ENCODE data around the gene ACCS.

DNA sequence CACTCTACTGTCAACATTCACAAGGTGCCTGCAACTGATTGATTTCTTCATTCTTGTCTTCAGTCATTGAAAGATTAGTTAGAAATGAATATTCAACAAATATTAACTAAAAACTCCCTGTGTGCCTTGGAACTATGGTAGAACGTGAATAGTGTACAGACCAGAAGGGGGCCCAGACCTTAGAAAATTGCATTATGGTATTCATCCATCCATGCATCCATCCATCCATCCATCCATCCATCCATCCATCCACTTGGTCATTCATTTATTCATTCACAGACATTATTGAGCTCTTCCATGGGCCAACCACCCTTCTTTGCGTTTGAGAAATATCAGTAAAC lies 28.4 kb upstream of the ACCS start:
- TF ChIP-seq, protein P1, sequence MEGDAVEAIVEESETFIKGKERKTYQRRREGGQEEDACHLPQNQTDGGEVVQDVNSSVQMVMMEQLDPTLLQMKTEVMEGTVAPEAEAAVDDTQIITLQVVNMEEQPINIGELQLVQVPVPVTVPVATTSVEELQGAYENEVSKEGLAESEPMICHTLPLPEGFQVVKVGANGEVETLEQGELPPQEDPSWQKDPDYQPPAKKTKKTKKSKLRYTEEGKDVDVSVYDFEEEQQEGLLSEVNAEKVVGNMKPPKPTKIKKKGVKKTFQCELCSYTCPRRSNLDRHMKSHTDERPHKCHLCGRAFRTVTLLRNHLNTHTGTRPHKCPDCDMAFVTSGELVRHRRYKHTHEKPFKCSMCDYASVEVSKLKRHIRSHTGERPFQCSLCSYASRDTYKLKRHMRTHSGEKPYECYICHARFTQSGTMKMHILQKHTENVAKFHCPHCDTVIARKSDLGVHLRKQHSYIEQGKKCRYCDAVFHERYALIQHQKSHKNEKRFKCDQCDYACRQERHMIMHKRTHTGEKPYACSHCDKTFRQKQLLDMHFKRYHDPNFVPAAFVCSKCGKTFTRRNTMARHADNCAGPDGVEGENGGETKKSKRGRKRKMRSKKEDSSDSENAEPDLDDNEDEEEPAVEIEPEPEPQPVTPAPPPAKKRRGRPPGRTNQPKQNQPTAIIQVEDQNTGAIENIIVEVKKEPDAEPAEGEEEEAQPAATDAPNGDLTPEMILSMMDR (IDR thresholded peaks at IDR 0.05): no peak
- no peak for TF ChIP-seq POLR2AphosphoS5 (IDR thresholded peaks at IDR 0.05; ENCODE audit: insufficient read depth in 1 of 2, low read depth in 1 of 2)
- no peak for TF ChIP-seq POLR2A (IDR thresholded peaks at IDR 0.05)

Data from vagina (tissue), 2 donors.